GM23338 (cell line): ENCODE data around the gene ZNF276. TPM values are rescaled to one million over a fixed set of nuclear protein-coding genes. Genes with fewer than 3 reads are reported as not detected.

ENCODE experiments used
- ATAC-seq: fragments of 200-7000 bp; cut with Tn5 transposase; 3 replicates; pipeline ENCODE4 v1.9.1; 2020
- DNase-seq: peaks from one replicate; pipeline ENCODE4 v3.0.0-alpha.2; 2015; ENCODE audit warnings: low spot score
- H2AFZ ChIP-seq: fragments of 200-600 bp; sonication (generic); 2 replicates; pipeline ENCODE4 v1.8.0; 2016; ENCODE audit warnings: antibody characterized with exemption, mild to moderate bottlenecking, moderate library complexity
- H3F3A ChIP-seq: fragments of 200-600 bp; sonication (generic); replicated peaks from 2 replicates; pipeline ENCODE4 v1.8.0; 2017; ENCODE audit warnings: antibody characterized with exemption, mixed run types, low read depth
- H3K27ac ChIP-seq: fragments of 200-600 bp; sonication (generic); 2 replicates; pipeline ENCODE4 v1.6.1; 2016; ENCODE audit warnings: low read depth
- H3K27me3 ChIP-seq: fragments of 200-600 bp; sonication (generic); 2 replicates; pipeline ENCODE4 v1.8.0; 2016; ENCODE audit warnings: mild to moderate bottlenecking, mixed run types, moderate library complexity; ENCODE audit not compliant: insufficient read depth
- H3K36me3 ChIP-seq: fragments of 200-600 bp; sonication (generic); 2 replicates; pipeline ENCODE4 v1.8.0; 2016; ENCODE audit warnings: mild to moderate bottlenecking; ENCODE audit not compliant: insufficient read depth
- H3K4me1 ChIP-seq: fragments of 200-600 bp; sonication (generic); 2 replicates; pipeline ENCODE4 v1.8.0; 2016; ENCODE audit warnings: mild to moderate bottlenecking, moderate library complexity; ENCODE audit not compliant: insufficient read depth
- H3K4me2 ChIP-seq: fragments of 200-600 bp; sonication (generic); 2 replicates; pipeline ENCODE4 v1.7.1; 2017; ENCODE audit warnings: mixed run types
- H3K4me3 ChIP-seq: fragments of 200-600 bp; sonication (generic); 2 replicates; pipeline ENCODE4 v1.6.1; 2016; ENCODE audit warnings: mixed run types
- H3K79me2 ChIP-seq: fragments of 200-600 bp; sonication (generic); replicated peaks from 2 replicates; pipeline ENCODE4 v1.8.0; 2017; ENCODE audit warnings: mild to moderate bottlenecking; ENCODE audit not compliant: insufficient read depth
- H3K9me2 ChIP-seq: fragments of 200-600 bp; sonication (generic); 2 replicates; pipeline ENCODE4 v1.8.0; 2017; ENCODE audit not compliant: insufficient read depth
- H4K20me1 ChIP-seq: fragments of 200-600 bp; sonication (generic); replicated peaks from 2 replicates; pipeline ENCODE4 v1.8.0; 2017; ENCODE audit warnings: mild to moderate bottlenecking; ENCODE audit not compliant: insufficient read depth
- H3K27ac Mint-ChIP-seq: 2 replicates; pipeline ENCODE4 v1.8.0; 2020; ENCODE audit warnings: inconsistent platforms, mild to moderate bottlenecking, moderate library complexity, mixed read lengths
- H3K27me3 Mint-ChIP-seq: 3 replicates; pipeline ENCODE4 v1.8.0; 2022; ENCODE audit warnings: low read depth, mild to moderate bottlenecking, moderate library complexity, mixed read lengths, inconsistent platforms; ENCODE audit not compliant: insufficient read depth, poor library complexity
- H3K36me3 Mint-ChIP-seq: 3 replicates; pipeline ENCODE4 v1.8.0; 2021; ENCODE audit warnings: low read depth, mild to moderate bottlenecking, inconsistent platforms, moderate library complexity, mixed read lengths
- H3K4me1 Mint-ChIP-seq: 3 replicates; pipeline ENCODE4 v1.8.0; 2020; ENCODE audit warnings: mild to moderate bottlenecking, inconsistent platforms, mixed read lengths
- H3K4me3 Mint-ChIP-seq: 3 replicates; pipeline ENCODE4 v1.8.0; 2021; ENCODE audit warnings: moderate library complexity, mild to moderate bottlenecking, inconsistent platforms, mixed read lengths
- H3K9me3 Mint-ChIP-seq: 3 replicates; pipeline ENCODE4 v1.8.0; 2020; ENCODE audit warnings: moderate library complexity, mild to moderate bottlenecking, inconsistent platforms, mixed read lengths
- CREB1 ChIP-seq: fragments of 250-450 bp; sonication (Bioruptor Pico); IDR thresholded peaks from 2 replicates; pipeline ENCODE4 v1.5.0; 2020; ENCODE audit warnings: low read depth, mild to moderate bottlenecking, moderate library complexity
- EZH2 ChIP-seq: fragments of 200-600 bp; sonication (generic); IDR thresholded peaks from one replicate; pipeline ENCODE4 v1.8.0; 2017; ENCODE audit warnings: antibody characterized with exemption, mild to moderate bottlenecking, low read depth; ENCODE audit not compliant: unreplicated experiment
- EZH2phosphoT487 ChIP-seq: fragments of 200-600 bp; sonication (generic); IDR thresholded peaks from one replicate; pipeline ENCODE4 v1.8.1; 2018; ENCODE audit warnings: antibody characterized with exemption; ENCODE audit not compliant: unreplicated experiment
- JUNB ChIP-seq: IDR thresholded peaks from one replicate; pipeline ENCODE4 v1.6.1; 2016; ENCODE audit warnings: antibody characterized with exemption; ENCODE audit not compliant: unreplicated experiment
- STAT1 ChIP-seq: IDR thresholded peaks from one replicate; pipeline ENCODE4 v1.6.1; 2016; ENCODE audit warnings: antibody characterized with exemption; ENCODE audit not compliant: unreplicated experiment
- ZNF331 ChIP-seq: fragments of 250-450 bp; sonication (Bioruptor Pico); IDR thresholded peaks from 2 replicates; pipeline ENCODE4 v1.5.0; 2020; ENCODE audit warnings: low read depth, mild to moderate bottlenecking, moderate library complexity
- polyA plus RNA-seq: library from polyadenylated mRNA; unstranded; fragments of >200 nt; fragmentation: Nextera tagmentation; extraction: Ambion mirVana; gene quantifications from 2 replicates; pipeline ENCODE4 v1.2.1, GENCODE V29; 2016
- total RNA-seq: library from RNA; depleted of rRNA; stranded (reverse); fragments of >200 nt; shearing (Covaris generic); gene quantifications from 2 replicates; pipeline ENCODE4 v1.2.3, GENCODE V29; 2014
- TF ChIP-seq, protein P1 (sequence below): fragments of 250-450 bp; sonication (Bioruptor Pico); IDR thresholded peaks from 2 replicates; pipeline ENCODE4 v1.5.0; 2020; ENCODE audit warnings: mild to moderate bottlenecking, moderate library complexity
- TF ChIP-seq, protein P2 (sequence below), 2 experiments: fragments of 200-600 bp in 1 of 2; sonication (generic) in 1 of 2; conservative IDR thresholded peaks; 2 replicates each; pipeline versions ENCODE4 v1.5.1 to v1.6.1; 2016 to 2017; ENCODE audit warnings: antibody characterized with exemption in 2 of 2, low read depth in 2 of 2, mild to moderate bottlenecking in 2 of 2, moderate library complexity in 1 of 2
- TF ChIP-seq, protein P3 (sequence below): IDR thresholded peaks from 2 replicates; pipeline ENCODE4 v1.6.1; 2016; ENCODE audit warnings: antibody characterized with exemption

The ZNF276 gene
- total and polyA plus RNA-seq, 2 experiments from 2014 or later = 3.4 to 15.6 TPM

DNA sequence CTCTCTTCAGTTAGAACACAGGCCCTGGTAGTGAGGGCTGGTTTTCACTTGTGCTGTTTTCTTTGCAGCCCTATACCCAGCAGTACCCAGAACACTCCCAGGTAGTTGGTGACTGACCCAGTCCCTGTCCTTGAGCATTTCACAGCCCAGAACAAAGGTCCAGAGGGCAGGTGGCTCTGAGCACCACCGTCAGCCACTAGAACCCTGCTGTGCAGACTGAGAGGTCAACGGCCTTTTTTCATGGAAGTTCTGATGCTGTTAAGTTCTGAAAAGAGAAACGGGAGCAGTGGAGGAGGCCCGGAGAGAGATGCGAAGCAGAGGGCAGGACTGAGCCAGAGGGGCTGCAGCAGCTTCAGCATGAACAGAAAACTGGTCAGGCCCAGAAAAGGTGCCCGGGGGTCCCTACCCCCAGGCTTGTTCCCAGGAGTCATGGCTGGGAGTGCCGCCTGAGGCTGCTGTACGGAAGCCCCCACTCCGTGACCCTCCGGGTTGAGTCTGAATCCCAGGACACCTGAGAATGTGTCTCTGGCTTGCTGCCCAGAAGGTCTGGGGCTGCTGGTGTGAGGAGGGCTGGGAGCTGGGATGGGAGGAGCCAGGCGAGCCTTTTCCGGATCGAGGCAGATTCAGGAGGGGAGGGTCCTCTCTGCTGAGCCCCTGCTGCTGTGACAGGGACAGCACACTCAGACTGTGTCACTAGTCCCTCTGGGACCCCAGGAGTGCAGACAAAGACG lies 8.7 kb downstream of the ZNF276 start:
- ATAC-seq (peak; percentile 35), DNase-seq (no peak)
- H3K27me3 Mint-ChIP-seq = peaks cover 24% of the 10 kb centered on the region
- peaks cover 7% of the 10 kb centered on the region; the same call in 1 of the 2 replicates for H3K36me3 ChIP-seq
- no peak overlapping the region for H3K4me3 Mint-ChIP-seq
- H3F3A ChIP-seq = peaks cover 12% of the 10 kb centered on the region; the same call in 1 of the 2 replicates
- peaks cover 12% of the 10 kb centered on the region; the same call in 1 of the 2 replicates for H4K20me1 ChIP-seq
- no peak overlapping the region for H3K27ac ChIP-seq
- TF ChIP-seq ZNF331 (CRISPR knock-in tag) (no peak), EZH2phosphoT487 (no peak), JUNB (no peak), EZH2 (no peak), STAT1 (no peak), CREB1 (CRISPR knock-in tag) (no peak)
- TF ChIP-seq, protein P1, sequence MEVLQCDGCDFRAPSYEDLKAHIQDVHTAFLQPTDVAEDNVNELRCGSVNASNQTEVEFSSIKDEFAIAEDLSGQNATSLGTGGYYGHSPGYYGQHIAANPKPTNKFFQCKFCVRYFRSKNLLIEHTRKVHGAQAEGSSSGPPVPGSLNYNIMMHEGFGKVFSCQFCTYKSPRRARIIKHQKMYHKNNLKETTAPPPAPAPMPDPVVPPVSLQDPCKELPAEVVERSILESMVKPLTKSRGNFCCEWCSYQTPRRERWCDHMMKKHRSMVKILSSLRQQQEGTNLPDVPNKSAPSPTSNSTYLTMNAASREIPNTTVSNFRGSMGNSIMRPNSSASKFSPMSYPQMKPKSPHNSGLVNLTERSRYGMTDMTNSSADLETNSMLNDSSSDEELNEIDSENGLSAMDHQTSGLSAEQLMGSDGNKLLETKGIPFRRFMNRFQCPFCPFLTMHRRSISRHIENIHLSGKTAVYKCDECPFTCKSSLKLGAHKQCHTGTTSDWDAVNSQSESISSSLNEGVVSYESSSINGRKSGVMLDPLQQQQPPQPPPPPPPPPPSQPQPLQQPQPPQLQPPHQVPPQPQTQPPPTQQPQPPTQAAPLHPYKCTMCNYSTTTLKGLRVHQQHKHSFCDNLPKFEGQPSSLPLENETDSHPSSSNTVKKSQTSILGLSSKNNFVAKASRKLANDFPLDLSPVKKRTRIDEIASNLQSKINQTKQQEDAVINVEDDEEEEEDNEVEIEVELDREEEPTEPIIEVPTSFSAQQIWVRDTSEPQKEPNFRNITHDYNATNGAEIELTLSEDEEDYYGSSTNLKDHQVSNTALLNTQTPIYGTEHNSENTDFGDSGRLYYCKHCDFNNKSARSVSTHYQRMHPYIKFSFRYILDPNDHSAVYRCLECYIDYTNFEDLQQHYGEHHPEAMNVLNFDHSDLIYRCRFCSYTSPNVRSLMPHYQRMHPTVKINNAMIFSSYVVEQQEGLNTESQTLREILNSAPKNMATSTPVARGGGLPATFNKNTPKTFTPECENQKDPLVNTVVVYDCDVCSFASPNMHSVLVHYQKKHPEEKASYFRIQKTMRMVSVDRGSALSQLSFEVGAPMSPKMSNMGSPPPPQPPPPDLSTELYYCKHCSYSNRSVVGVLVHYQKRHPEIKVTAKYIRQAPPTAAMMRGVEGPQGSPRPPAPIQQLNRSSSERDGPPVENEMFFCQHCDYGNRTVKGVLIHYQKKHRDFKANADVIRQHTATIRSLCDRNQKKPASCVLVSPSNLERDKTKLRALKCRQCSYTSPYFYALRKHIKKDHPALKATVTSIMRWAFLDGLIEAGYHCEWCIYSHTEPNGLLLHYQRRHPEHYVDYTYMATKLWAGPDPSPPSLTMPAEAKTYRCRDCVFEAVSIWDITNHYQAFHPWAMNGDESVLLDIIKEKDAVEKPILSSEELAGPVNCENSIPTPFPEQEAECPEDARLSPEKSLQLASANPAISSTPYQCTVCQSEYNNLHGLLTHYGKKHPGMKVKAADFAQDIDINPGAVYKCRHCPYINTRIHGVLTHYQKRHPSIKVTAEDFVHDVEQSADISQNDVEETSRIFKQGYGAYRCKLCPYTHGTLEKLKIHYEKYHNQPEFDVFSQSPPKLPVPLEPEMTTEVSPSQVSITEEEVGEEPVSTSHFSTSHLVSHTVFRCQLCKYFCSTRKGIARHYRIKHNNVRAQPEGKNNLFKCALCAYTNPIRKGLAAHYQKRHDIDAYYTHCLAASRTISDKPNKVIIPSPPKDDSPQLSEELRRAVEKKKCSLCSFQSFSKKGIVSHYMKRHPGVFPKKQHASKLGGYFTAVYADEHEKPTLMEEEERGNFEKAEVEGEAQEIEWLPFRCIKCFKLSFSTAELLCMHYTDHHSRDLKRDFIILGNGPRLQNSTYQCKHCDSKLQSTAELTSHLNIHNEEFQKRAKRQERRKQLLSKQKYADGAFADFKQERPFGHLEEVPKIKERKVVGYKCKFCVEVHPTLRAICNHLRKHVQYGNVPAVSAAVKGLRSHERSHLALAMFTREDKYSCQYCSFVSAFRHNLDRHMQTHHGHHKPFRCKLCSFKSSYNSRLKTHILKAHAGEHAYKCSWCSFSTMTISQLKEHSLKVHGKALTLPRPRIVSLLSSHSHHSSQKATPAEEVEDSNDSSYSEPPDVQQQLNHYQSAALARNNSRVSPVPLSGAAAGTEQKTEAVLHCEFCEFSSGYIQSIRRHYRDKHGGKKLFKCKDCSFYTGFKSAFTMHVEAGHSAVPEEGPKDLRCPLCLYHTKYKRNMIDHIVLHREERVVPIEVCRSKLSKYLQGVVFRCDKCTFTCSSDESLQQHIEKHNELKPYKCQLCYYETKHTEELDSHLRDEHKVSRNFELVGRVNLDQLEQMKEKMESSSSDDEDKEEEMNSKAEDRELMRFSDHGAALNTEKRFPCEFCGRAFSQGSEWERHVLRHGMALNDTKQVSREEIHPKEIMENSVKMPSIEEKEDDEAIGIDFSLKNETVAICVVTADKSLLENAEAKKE (CRISPR knock-in tag) = no peak
- TF ChIP-seq, protein P2, sequence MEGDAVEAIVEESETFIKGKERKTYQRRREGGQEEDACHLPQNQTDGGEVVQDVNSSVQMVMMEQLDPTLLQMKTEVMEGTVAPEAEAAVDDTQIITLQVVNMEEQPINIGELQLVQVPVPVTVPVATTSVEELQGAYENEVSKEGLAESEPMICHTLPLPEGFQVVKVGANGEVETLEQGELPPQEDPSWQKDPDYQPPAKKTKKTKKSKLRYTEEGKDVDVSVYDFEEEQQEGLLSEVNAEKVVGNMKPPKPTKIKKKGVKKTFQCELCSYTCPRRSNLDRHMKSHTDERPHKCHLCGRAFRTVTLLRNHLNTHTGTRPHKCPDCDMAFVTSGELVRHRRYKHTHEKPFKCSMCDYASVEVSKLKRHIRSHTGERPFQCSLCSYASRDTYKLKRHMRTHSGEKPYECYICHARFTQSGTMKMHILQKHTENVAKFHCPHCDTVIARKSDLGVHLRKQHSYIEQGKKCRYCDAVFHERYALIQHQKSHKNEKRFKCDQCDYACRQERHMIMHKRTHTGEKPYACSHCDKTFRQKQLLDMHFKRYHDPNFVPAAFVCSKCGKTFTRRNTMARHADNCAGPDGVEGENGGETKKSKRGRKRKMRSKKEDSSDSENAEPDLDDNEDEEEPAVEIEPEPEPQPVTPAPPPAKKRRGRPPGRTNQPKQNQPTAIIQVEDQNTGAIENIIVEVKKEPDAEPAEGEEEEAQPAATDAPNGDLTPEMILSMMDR (conservative IDR thresholded peaks at IDR 0.05; ENCODE audit: low read depth in 2 of 2) = no peak
- TF ChIP-seq, protein P3, sequence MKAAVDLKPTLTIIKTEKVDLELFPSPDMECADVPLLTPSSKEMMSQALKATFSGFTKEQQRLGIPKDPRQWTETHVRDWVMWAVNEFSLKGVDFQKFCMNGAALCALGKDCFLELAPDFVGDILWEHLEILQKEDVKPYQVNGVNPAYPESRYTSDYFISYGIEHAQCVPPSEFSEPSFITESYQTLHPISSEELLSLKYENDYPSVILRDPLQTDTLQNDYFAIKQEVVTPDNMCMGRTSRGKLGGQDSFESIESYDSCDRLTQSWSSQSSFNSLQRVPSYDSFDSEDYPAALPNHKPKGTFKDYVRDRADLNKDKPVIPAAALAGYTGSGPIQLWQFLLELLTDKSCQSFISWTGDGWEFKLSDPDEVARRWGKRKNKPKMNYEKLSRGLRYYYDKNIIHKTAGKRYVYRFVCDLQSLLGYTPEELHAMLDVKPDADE = no peak
- no peak overlapping the region for H2AFZ ChIP-seq
- no peaks in the 10 kb centered on the region; the same call in 2 of the 3 replicates for H3K9me3 Mint-ChIP-seq
- no peaks in the 10 kb centered on the region for H3K9me2 ChIP-seq
- H3K4me3 ChIP-seq = no peak overlapping the region
- peaks cover 14% of the 10 kb centered on the region for H3K4me1 Mint-ChIP-seq
- H3K27ac Mint-ChIP-seq = 0 out of 2 replicates have a peak overlapping the region, but pooled peaks have one; percentile 8
- peaks cover 6% of the 10 kb centered on the region; the same call in 1 of the 2 replicates for H3K27me3 ChIP-seq
- no peak overlapping the region for H3K4me2 ChIP-seq
- peaks cover 56% of the 10 kb centered on the region for H3K36me3 Mint-ChIP-seq
- no peaks in the 10 kb centered on the region for H3K4me1 ChIP-seq
- no peaks in the 10 kb centered on the region for H3K79me2 ChIP-seq
